Colonic mucosa (tissue), 4 donors: ENCODE measurements around the gene AATK. TPM values are rescaled to one million over a fixed set of nuclear protein-coding genes. Genes with fewer than 3 reads are reported as not detected.

Source experiments
- DNase-seq: peaks from one replicate; pipeline ENCODE4 v3.0.0-alpha.2; 2020
- H3K27ac ChIP-seq: fragments of 200-600 bp; one replicate; pipeline ENCODE4 v1.8.0; 2021
- H3K27me3 ChIP-seq: fragments of 200-600 bp; one replicate; pipeline ENCODE4 v1.8.0; 2021
- H3K36me3 ChIP-seq: fragments of 200-600 bp; one replicate; pipeline ENCODE4 v1.8.0; 2021
- H3K4me1 ChIP-seq: fragments of 200-600 bp; one replicate; pipeline ENCODE4 v1.8.0; 2021; ENCODE audit warnings: mild to moderate bottlenecking
- H3K4me3 ChIP-seq: fragments of 200-600 bp; one replicate; pipeline ENCODE4 v1.8.0; 2021
- H3K9ac ChIP-seq, 2 donors: one replicate each; pipeline ENCODE4 v1.7.0; 2013; ENCODE audit warnings: control low read depth in 2 of 2, low read depth in 2 of 2, low read length in 2 of 2
- H3K9me3 ChIP-seq: fragments of 200-600 bp; one replicate; pipeline ENCODE4 v1.8.0; 2021
- intact Hi-C: fragments of 100-400 bp; cut with DNase I; formaldehyde crosslinking; loops from one replicate; pipeline ENCODE4 v1.14.1; 2022
- total RNA-seq, 2 donors: library from RNA; stranded (reverse); fragmentation: NEBNext Ultra II Directional in 1 of 2; extraction: Animal tissue kit (Norgen Biotek cat#: 25700) in 1 of 2; gene quantifications; one replicate each; pipeline ENCODE4 v1.2.1, GENCODE V29; 2021
- TF ChIP-seq, protein P1 (sequence below): fragments of 200-600 bp; IDR thresholded peaks from one replicate; pipeline ENCODE4 v1.8.0; 2022; ENCODE audit warnings: antibody characterized with exemption, mild to moderate bottlenecking
- donor health status: healthy.
- donor health status: DM: no; HTN: no; CAD: no.
- donor health status: DM: no; HTN: no; CAD: no.

Gene AATK
- total RNA-seq, 2 donors from 2014 or later = 9.1 to 13.3 TPM

DNA sequence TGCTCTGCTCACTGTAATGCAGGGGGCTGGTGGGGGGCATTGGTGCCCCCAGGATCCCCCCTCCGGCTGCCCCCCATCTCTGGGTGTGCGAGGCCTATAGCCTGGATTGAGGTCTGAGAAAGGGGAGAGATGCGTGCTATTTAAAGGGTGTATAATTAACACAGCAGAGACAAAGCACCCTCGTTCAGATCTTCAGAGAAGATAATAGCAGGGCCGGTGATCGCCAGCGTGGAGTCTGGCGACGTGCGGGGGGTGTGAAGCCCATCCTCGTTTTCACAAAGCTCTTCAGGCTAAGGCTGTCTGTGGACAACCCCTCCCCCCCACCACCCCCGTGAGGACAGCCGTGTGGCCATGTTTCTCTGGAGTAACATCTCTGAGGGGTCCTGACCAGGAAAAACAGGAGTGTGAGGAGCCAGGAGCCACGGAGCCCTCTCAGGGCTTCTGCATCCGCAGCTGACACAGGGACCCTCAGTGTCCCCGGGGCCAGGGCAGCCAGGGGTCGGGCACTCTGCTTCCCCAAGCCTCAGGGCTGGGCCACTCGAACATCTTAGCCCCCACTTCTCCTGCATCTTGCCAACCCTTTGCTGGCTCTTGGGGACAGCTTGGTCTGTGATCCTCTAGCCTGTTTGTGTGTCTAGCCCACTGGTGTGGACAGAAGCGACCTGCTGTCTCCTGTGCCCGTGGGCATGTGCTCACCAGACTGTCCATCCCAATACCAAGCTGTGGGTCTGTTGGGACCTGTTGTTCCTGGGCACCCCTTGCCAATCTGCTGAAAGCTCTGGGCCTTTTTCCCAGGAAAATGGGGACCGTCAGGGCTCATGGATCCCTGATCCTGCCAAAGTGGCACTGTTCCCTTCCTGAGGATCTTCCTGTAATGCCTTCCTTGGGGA, 72.2 kb downstream of the AATK start:
- Histone ChIP-seq H3K4me1 (peaks cover 18% of the 10 kb centered on the region), H3K4me3 (no peak overlapping the region), H3K9me3 (no peaks in the 10 kb centered on the region), H3K36me3 (no peaks in the 10 kb centered on the region), H3K9ac (peak overlapping the region in 1 of 2 donors; percentile 12), H3K27me3 (no peaks in the 10 kb centered on the region), H3K27ac (no peak overlapping the region)
- DNase-seq = no peak
- TF ChIP-seq, protein P1, sequence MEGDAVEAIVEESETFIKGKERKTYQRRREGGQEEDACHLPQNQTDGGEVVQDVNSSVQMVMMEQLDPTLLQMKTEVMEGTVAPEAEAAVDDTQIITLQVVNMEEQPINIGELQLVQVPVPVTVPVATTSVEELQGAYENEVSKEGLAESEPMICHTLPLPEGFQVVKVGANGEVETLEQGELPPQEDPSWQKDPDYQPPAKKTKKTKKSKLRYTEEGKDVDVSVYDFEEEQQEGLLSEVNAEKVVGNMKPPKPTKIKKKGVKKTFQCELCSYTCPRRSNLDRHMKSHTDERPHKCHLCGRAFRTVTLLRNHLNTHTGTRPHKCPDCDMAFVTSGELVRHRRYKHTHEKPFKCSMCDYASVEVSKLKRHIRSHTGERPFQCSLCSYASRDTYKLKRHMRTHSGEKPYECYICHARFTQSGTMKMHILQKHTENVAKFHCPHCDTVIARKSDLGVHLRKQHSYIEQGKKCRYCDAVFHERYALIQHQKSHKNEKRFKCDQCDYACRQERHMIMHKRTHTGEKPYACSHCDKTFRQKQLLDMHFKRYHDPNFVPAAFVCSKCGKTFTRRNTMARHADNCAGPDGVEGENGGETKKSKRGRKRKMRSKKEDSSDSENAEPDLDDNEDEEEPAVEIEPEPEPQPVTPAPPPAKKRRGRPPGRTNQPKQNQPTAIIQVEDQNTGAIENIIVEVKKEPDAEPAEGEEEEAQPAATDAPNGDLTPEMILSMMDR = no peak
- intact Hi-C loops = no loop called here

DNA sequence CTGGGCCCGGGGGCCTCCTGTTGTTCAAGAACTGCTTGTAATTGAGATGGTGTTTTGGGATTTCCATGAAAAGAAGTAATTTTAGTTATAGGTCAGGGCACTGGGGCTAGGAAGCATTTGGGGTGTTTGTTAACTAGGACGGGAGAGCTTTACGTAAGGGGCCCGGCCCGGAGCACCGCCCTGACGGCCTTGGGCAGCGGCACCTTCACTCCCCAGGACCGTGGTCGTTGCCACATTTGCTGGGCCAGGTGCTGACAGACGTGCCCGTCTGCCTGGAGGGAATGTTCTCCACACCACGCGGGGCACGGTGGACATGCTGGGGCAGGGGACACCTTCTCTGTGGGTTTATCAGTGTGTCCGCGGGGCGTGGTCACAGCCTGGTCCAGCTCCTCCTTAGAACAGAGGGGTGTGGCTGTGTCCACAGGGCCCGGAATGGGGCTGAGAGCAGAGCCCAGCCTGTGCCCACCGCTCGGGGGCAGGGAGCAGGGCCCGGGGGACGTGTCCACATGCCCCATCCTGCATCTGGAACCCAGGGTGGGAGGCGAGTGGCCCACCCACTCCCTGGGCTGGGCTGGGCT, 73.4 kb downstream of the AATK start:
- intact Hi-C loops = no loop called here
- H3K4me1 ChIP-seq = peaks cover 16% of the 10 kb centered on the region
- no peak overlapping the region for H3K9ac ChIP-seq
- H3K36me3 ChIP-seq = no peaks in the 10 kb centered on the region
- no peaks in the 10 kb centered on the region for H3K9me3 ChIP-seq
- no peak overlapping the region for H3K27ac ChIP-seq
- H3K4me3 ChIP-seq = no peak overlapping the region
- no peak for DNase-seq
- H3K27me3 ChIP-seq = no peaks in the 10 kb centered on the region
- TF ChIP-seq, protein P1 = no peak

DNA sequence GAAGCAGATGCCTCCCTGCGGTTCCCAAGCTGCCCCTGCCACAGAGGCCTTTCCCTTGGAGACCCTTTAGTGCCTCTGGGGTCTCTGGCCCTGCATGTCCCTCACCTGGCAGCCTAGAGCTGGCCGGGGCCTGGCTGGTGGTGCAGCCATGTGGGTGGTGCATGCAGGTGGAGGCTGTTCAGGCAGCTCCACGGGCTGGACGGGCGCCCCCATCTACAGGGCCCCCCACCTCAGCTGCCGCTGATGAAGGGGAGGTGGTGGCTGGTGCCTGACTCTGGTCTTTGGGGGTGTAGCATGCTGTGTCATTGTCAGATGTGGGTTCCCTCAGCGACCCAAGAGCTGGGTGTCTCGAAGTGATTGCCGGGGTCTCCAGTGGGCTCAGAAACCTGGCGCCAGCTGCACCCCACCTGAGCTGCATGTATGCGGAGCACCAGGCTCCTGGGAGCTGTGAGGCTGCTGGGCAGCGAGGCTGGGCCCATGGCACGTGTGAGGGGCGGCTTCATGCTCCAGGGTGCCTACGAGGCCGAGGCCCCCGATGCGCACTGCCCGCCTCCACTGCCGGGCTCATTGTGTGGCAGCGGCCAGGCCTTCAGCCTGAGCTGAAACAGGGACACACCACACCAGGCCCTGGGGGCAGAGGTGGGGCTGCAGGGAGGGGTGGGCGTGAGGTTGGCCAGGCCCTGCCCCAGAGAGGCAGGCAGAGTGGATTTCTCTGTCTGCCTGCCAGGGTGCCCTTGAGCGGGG, 74.1 kb downstream of the AATK start:
- DNase-seq = no peak
- Histone ChIP-seq H3K4me1 (peaks cover 14% of the 10 kb centered on the region), H3K9me3 (no peaks in the 10 kb centered on the region), H3K27me3 (no peaks in the 10 kb centered on the region), H3K9ac (no peak overlapping the region), H3K4me3 (no peak overlapping the region), H3K36me3 (no peaks in the 10 kb centered on the region), H3K27ac (no peak overlapping the region)
- TF ChIP-seq, protein P1 = no peak
- intact Hi-C loops = no loop called here

DNA sequence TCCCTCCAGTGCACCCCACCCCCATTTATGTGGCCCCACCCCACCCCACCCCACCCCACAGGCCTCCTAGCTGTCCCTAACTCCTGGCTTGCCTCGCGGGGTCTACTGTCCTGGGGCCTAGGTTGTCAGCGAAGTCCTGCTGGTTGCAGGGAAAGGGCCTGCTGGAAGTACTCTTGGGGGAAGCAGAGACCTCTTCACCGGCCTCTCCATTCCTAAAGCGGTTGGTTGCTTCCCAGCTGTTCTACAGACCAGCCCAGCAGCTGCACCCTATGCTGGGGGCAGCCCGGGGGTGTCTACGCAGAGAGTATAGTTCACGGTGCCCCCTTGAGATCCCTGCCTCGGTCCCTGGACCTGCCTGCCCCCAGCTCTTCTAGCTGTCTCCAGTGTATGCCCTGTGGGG, 74.9 kb downstream of the AATK start:
- no peak overlapping the region for H3K27ac ChIP-seq
- intact Hi-C loops = no loop called here
- H3K36me3 ChIP-seq = no peaks in the 10 kb centered on the region
- TF ChIP-seq, protein P1 = no peak
- H3K4me1 ChIP-seq = peaks cover 10% of the 10 kb centered on the region
- no peak overlapping the region for H3K9ac ChIP-seq
- no peaks in the 10 kb centered on the region for H3K9me3 ChIP-seq
- DNase-seq = no peak
- H3K4me3 ChIP-seq = no peak overlapping the region
- H3K27me3 ChIP-seq = no peaks in the 10 kb centered on the region

DNA sequence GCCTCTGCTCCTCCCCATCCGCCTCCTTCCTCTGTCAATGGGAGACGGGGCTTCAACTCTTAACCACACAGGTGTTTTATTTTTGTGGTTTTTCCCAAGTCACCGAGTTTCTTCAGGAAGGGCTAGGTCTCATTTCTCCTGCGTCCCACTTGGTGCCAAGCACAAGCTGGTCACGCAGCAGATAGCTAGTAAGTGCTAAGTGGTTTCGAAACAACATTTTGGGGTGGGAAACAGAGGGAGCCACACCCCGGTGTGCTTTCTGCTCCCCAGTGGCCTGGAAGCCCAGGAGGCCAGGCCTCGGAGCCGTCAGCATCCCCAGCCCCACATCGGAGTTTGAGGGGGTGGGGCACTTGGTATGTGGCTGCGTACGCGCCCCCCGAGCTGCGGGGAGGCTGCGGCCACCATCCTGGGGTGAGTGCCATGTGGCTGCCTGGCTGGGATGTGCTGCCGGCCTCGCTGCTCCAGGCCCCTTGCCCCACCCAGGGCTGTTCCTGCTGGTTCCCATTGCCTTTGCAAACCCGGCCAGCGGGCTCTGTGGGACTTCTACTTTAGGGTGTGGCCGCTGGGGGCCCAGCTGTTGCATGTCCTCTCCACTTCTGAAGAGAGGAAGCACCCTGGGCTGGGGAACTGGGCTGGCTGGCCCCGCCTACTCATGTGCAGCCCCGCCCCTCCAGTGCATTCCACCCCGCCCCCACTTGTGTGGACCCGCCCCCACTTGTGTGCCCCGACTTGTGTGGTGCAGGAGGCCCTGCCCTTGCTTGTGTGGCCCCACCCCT, 75.5 kb downstream of the AATK start:
- Histone ChIP-seq H3K4me1 (peaks cover 10% of the 10 kb centered on the region), H3K36me3 (no peaks in the 10 kb centered on the region), H3K27me3 (no peaks in the 10 kb centered on the region), H3K4me3 (no peak overlapping the region), H3K9ac (no peak overlapping the region), H3K27ac (no peak overlapping the region), H3K9me3 (no peaks in the 10 kb centered on the region)
- DNase-seq = peak; percentile 69
- intact Hi-C loops = no loop called here
- TF ChIP-seq, protein P1 = no peak
